Suprapubic skin (tissue), 4 donors: ENCODE data around the gene PSTK.

ENCODE experiments used
- EP300 ChIP-seq: sonication (generic); formaldehyde crosslinking; IDR thresholded peaks from one replicate; pipeline ENCODE4 v1.6.1; 2017; ENCODE audit warnings: antibody characterized with exemption
- POLR2A ChIP-seq, 2 donors: fragments of 450-650 bp; IDR thresholded peaks; one replicate each; pipeline ENCODE4 v1.6.1; 2017; ENCODE audit warnings: antibody characterized with exemption in 2 of 2, mild to moderate bottlenecking in 2 of 2, moderate library complexity in 2 of 2
- POLR2AphosphoS5 ChIP-seq, 3 donors: sonication (generic); formaldehyde crosslinking; IDR thresholded peaks; one replicate each; pipeline ENCODE4 v1.6.1; 2017; ENCODE audit warnings: antibody characterized with exemption in 3 of 3
- TF ChIP-seq, protein P1 (sequence below), 2 donors: fragments of 200-600 bp in 1 of 2; fragments of 450-650 bp in 1 of 2; sonication (generic) in 1 of 2; IDR thresholded peaks; one replicate each; pipeline ENCODE4 v1.5.1; 2016 to 2019; ENCODE audit warnings: antibody characterized with exemption in 2 of 2, mild to moderate bottlenecking in 1 of 2, moderate library complexity in 1 of 2

DNA sequence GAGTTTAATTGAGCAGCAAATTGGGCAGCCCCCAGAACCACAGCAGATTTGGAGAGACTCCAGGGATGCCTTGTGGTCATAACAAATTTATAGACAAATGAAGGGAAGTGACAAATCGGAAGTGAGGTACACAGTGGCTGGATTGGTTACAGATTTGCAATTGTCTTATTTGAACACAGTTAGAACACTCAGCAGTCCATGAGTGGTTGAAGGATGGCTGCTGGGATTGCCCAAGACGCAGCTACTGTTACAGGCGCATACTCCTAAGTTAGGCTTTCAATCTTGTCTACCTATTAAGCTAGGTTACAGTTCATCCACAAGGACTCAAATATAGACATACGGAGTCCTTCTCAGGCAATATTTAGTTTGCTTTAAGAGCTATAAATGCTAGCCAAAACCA, 36.0 kb downstream of the PSTK start:
- TF ChIP-seq, protein P1, sequence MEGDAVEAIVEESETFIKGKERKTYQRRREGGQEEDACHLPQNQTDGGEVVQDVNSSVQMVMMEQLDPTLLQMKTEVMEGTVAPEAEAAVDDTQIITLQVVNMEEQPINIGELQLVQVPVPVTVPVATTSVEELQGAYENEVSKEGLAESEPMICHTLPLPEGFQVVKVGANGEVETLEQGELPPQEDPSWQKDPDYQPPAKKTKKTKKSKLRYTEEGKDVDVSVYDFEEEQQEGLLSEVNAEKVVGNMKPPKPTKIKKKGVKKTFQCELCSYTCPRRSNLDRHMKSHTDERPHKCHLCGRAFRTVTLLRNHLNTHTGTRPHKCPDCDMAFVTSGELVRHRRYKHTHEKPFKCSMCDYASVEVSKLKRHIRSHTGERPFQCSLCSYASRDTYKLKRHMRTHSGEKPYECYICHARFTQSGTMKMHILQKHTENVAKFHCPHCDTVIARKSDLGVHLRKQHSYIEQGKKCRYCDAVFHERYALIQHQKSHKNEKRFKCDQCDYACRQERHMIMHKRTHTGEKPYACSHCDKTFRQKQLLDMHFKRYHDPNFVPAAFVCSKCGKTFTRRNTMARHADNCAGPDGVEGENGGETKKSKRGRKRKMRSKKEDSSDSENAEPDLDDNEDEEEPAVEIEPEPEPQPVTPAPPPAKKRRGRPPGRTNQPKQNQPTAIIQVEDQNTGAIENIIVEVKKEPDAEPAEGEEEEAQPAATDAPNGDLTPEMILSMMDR (IDR thresholded peaks at IDR 0.05): no peak
- no peak for TF ChIP-seq POLR2A (IDR thresholded peaks at IDR 0.05)
- no peak for TF ChIP-seq EP300
- no peak for TF ChIP-seq POLR2AphosphoS5 (IDR thresholded peaks at IDR 0.05)
